IMR-90 (cell line): ENCODE data around the gene MEGF10.

Source experiments
- MAZ ChIP-seq: IDR thresholded peaks from 2 replicates; pipeline ENCODE4 v1.6.1; 2012; ENCODE audit warnings: low read depth, mild to moderate bottlenecking, low read length, improper control_type of control experiment, moderate library complexity, borderline replicate concordance
- MXI1 ChIP-seq: IDR thresholded peaks from 2 replicates; pipeline ENCODE4 v1.6.1; 2012; ENCODE audit warnings: low read depth, mild to moderate bottlenecking, low read length, moderate library complexity, borderline replicate concordance
- POLR2A ChIP-seq: IDR thresholded peaks from 2 replicates; pipeline ENCODE4 v1.6.1; 2012; ENCODE audit warnings: mild to moderate bottlenecking, low read depth, low read length
- TF ChIP-seq, protein P1 (sequence below): conservative IDR thresholded peaks from 2 replicates; pipeline ENCODE4 v1.5.1; 2012; ENCODE audit warnings: mild to moderate bottlenecking, low read depth, low read length, improper control_type of control experiment

DNA sequence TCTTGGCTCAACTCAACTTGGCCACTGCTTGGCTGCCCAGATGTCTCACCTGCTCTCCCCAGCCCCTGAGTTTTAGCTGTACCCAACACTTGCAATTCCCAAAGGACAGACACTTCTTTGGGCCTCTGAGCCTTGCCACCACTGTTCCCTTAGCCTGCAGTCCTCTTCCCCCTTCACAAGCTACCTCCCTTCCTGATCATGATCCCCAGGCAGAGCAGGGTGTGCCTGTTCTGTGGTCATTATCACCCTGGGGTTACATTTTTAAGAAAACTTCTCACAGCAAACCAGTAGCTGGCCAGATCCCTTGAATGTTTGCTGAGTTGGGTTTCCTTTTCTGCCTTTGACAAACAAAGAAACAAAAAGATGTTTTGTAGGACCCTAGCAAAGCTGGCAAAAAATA is 139.3 kb downstream of the MEGF10 start:
- TF ChIP-seq MXI1 (no peak), MAZ (no peak), POLR2A (no peak)
- TF ChIP-seq, protein P1, sequence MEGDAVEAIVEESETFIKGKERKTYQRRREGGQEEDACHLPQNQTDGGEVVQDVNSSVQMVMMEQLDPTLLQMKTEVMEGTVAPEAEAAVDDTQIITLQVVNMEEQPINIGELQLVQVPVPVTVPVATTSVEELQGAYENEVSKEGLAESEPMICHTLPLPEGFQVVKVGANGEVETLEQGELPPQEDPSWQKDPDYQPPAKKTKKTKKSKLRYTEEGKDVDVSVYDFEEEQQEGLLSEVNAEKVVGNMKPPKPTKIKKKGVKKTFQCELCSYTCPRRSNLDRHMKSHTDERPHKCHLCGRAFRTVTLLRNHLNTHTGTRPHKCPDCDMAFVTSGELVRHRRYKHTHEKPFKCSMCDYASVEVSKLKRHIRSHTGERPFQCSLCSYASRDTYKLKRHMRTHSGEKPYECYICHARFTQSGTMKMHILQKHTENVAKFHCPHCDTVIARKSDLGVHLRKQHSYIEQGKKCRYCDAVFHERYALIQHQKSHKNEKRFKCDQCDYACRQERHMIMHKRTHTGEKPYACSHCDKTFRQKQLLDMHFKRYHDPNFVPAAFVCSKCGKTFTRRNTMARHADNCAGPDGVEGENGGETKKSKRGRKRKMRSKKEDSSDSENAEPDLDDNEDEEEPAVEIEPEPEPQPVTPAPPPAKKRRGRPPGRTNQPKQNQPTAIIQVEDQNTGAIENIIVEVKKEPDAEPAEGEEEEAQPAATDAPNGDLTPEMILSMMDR, result no peak
